ENCODE results near the gene EPHB2. TPM values are rescaled to one million over a fixed set of nuclear protein-coding genes. Genes with fewer than 3 reads are reported as not detected.

EPHB2 gene
- total and polyA plus RNA-seq, 2 donors (not counting 3 experiments of a cell fraction or from before 2014, with no cell fraction given), result 50.8 to 69.1 TPM

GRCh38 chr1:22883406-22883805, 172.8 kb downstream of the EPHB2 start:
- DNase-seq (ENCODE audit: low read depth, low spot score), result no peak

More at GRCh38 chr1:22883406-22883805, 172.8 kb downstream of the EPHB2 start:
- no peak overlapping the region for H3K4me3 ChIP-seq (replicated peaks in 1 of 3; ENCODE audit: insufficient read depth in 1 of 3, low read depth in 1 of 3, low read length in 3 of 3)
- peaks cover 0 to 4% of the 10 kb centered on the region in 2 experiments for H3K36me3 ChIP-seq (ENCODE audit: control insufficient read depth in 2 of 2, extremely low read depth in 1 of 2, insufficient read depth in 2 of 2, low read length in 2 of 2)
- FAIRE-seq, result no peak
- no TSS peak for BruUV-seq (replicated peaks)
- TF ChIP-seq JUN (IDR thresholded peaks at IDR 0.05; ENCODE audit: borderline replicate concordance, insufficient read depth, insufficient read length, low read depth) (no peak), MYC (IDR thresholded peaks at IDR 0.05; ENCODE audit: low read depth, low read length) (no peak), POLR2A (IDR thresholded peaks at IDR 0.05; ENCODE audit: low read depth, low read length) (no peak), EZH2 (IDR thresholded peaks at IDR 0.05; ENCODE audit: borderline replicate concordance, low read depth, low read length, severe bottlenecking) (no peak), CTCF (IDR thresholded peaks at IDR 0.05; ENCODE audit: extremely low read depth in 1 of 2, insufficient read depth in 1 of 2, low read depth in 1 of 2, low read length in 2 of 2) (no peak), FOS (IDR thresholded peaks at IDR 0.05; ENCODE audit: borderline replicate concordance, insufficient read depth, low read length) (no peak), POLR2AphosphoS5 (IDR thresholded peaks at IDR 0.05; ENCODE audit: insufficient read depth, low read depth, low read length) (no peak), MAX (IDR thresholded peaks at IDR 0.05; ENCODE audit: insufficient read depth, insufficient read length) (no peak), GATA2 (IDR thresholded peaks at IDR 0.05; ENCODE audit: insufficient read depth, insufficient read length, low read depth, low read length) (no peak)
- no peaks in the 10 kb centered on the region for H3K9me3 ChIP-seq (replicated peaks; ENCODE audit: control insufficient read depth, insufficient read depth, low read length)
- no peak overlapping the region for H3K27ac ChIP-seq (ENCODE audit: insufficient read depth, low read depth, low read length)
- H4K20me1 ChIP-seq (replicated peaks; ENCODE audit: control insufficient read depth, extremely low read depth, insufficient read depth, low read length), result no peaks in the 10 kb centered on the region
- H3K79me2 ChIP-seq (ENCODE audit: control insufficient read depth, insufficient read depth, low read length), result no peaks in the 10 kb centered on the region
- H3K9ac ChIP-seq (replicated peaks; ENCODE audit: extremely low read depth, insufficient read depth, low read length), result no peak overlapping the region
- no peaks in the 10 kb centered on the region for H3K27me3 ChIP-seq (ENCODE audit: control insufficient read depth in 2 of 2, insufficient read depth in 2 of 2, low read length in 2 of 2)
- intact Hi-C loops (cut with micrococcal nuclease), result no loop called here
- dilution Hi-C loops (cut with MboI; ENCODE audit: extremely low pct_ligation_motif_present, low sequenced_read_pairs), result no loop called here
- CTCF ChIA-PET, result no interaction called here
- no peak overlapping the region for H2AFZ ChIP-seq (ENCODE audit: low read depth, low read length)
- H3K4me1 ChIP-seq (ENCODE audit: control insufficient read depth, extremely low read depth, insufficient read depth, low read length), result peaks cover 16% of the 10 kb centered on the region
- no peak overlapping the region for H3K4me2 ChIP-seq (ENCODE audit: insufficient read depth, low read length)
- POLR2A ChIA-PET, result no interaction called here
- no peaks in the 10 kb centered on the region for H3K9me1 ChIP-seq (replicated peaks; ENCODE audit: control insufficient read depth, extremely low read depth, insufficient read depth, low read length)
